Jurkat, Clone E6-1 (cell line): Measurements from ENCODE around the gene KRT7.

Experiments used
- DNase-seq: peaks from one replicate; pipeline ENCODE4 v3.0.0-alpha.2; 2011; ENCODE audit warnings: low read depth, low spot score
- H3K4me3 ChIP-seq: 2 replicates; pipeline ENCODE4 v1.5.1; 2011; ENCODE audit warnings: mild to moderate bottlenecking, low read length, control low read depth, moderate library complexity

The KRT7 gene

GRCh38 chr12:52198454-52199215 lies 34.4 kb upstream of the KRT7 start:
- H3K4me3 ChIP-seq: no peak overlapping the region
- DNase-seq: no peak

GRCh38 chr12:52199294-52199919 lies 33.6 kb upstream of the KRT7 start:
- no peak for DNase-seq

GRCh38 chr12:52200086-52200780 lies 32.8 kb upstream of the KRT7 start:
- no peak for DNase-seq
- H3K4me3 ChIP-seq: no peak overlapping the region

More at GRCh38 chr12:52199294-52199919, 33.6 kb upstream of the KRT7 start:
- no peak overlapping the region for H3K4me3 ChIP-seq

GRCh38 chr12:52200781-52201450 lies 32.1 kb upstream of the KRT7 start:
- DNase-seq: no peak
- H3K4me3 ChIP-seq: no peak overlapping the region

DNA sequence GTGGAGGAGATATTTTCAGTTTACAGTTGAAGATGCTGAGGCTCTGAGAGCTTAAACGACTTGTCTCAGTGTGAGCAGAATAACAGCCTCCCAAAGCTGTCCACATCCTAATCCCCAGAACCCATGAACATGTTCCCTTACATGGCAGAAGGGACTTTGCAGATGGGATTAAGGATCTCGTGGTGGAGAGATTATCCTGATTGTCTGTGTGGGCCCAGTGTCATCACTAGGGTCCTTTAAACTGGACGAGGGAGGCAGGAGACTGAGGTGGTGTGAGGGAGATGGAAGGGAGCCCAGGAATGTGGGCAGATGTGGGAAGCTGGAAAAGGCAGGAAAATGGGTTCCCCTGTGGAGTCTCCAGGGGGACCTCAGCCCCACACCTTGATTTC lies 31.6 kb upstream of the KRT7 start:
- no peak overlapping the region for H3K4me3 ChIP-seq

GRCh38 chr12:52202361-52203078 lies 30.5 kb upstream of the KRT7 start:
- H3K4me3 ChIP-seq: no peak overlapping the region
- DNase-seq: no peak

More for the DNA sequence above, 31.6 kb upstream of the KRT7 start:
- DNase-seq: no peak

- no peak for DNase-seq
- no peak overlapping the region for H3K4me3 ChIP-seq
Measured at GRCh38 chr12:52203079-52203921, 29.7 kb upstream of the KRT7 start.

GRCh38 chr12:52204095-52204930 lies 28.7 kb upstream of the KRT7 start:
- H3K4me3 ChIP-seq: no peak overlapping the region
- no peak for DNase-seq

GRCh38 chr12:52204931-52205505 lies 28.0 kb upstream of the KRT7 start:
- no peak for DNase-seq
- no peak overlapping the region for H3K4me3 ChIP-seq

DNA sequence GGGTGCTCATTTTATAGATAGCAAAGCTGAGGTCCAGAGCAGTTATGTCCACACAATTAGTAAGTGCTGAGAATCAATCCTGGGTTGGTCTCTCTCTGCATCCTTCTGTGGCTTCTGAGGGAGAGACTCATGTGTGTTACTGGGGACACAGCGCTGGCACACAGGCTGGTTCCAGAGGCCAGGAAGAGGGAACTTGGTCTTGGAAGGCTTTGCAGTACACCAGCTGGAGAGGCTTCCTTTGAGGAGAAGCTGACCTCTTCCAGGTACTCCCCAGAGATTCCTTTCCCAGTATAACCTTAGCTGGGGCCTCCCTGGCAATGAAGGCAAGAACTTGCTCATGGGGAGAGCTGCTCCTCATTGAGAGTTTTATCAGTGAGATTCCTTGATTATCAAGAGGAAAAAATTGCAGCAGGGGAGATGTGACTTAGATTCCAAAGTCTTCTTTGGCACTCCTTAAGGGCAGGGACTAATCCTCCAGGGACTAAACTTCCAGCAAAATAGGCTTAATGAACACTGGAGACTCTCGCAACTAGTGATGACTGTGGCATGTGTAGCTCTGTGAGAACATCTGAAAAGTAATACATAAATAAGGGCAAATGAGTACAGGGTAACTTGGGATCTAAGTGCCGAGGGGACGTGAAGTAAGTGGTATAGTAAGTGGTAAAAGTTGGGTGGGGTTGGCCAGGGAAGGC lies 27.3 kb upstream of the KRT7 start:
- no peak overlapping the region for H3K4me3 ChIP-seq
- DNase-seq: no peak

DNA sequence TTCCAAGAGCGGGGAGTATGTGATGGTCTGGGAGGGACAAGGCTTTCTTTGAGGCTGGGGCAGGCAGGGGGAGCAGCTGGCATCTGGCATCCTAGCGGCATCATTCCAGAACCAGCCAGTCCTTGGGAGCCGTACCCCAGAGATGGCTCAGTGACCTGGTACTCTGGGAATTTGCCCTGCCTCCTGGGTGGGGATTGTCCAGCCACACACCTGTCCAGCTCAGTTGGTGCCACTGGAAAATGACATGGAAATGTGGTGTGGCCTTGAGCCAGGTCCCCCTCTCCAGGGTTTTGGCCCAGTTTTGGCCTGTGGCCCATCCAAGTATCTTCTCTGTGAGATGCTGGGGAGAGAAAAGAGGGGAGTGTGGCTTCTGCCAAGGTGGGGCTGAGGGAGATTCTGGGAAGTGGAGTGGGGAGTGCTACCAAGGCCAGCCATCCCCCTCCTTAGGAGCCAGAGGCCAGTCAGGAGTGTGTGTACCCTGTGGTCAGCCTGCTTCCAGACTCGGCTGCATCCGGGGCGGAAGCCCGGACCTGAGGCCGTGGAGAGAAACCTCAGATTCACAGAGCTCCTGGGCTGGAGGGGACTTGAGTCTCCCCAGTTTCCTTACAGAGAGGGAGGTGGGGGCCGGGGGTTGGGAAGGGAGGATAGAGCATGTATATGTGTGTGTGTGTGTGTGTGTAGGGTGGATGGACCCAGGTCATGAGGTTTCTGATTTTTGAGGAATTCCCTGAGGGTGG lies 26.6 kb upstream of the KRT7 start:
- no peak for DNase-seq
- no peak overlapping the region for H3K4me3 ChIP-seq

DNA sequence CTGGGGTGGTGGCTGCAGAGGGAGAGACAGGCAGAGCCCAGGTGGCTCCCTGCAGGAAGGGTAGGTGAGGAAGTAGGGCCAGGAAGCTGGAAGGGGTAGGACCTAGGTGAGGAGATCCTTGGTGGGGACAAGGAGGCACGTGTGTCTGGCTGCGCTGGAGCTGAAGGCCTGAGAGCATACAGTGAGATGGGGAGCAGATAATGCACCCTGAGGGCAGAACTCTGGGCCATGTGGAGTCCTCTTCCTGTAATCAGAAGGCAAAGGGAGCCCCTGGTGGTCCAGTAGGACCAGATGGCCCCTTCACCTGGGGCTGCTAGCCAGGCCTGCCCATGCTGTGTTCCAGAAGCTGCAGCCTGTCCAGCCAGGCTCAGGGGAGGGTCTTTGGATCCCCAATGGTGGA lies 25.9 kb upstream of the KRT7 start:
- DNase-seq: no peak
- no peak overlapping the region for H3K4me3 ChIP-seq

DNA sequence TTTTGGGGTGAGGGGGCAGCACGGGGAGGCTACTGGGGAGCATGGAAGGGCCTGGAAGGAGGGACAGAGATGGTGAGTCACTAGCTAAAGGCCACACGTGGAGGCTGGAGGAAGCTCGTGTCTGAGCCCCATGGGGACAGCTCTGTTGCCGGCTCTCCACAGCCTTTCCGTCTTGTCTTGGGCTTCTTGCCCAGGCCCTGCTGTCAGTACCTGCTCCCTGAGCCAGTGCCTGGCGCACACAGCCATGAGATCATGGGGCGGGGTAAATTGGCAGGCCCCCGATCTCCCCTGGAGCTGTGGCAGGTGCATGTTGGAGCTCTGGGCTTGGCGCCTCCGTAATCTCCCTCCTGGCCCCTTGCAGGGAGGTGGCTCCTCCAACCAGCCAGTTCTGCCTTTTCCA lies 25.1 kb upstream of the KRT7 start:
- DNase-seq: no peak
- H3K4me3 ChIP-seq: no peak overlapping the region

DNA sequence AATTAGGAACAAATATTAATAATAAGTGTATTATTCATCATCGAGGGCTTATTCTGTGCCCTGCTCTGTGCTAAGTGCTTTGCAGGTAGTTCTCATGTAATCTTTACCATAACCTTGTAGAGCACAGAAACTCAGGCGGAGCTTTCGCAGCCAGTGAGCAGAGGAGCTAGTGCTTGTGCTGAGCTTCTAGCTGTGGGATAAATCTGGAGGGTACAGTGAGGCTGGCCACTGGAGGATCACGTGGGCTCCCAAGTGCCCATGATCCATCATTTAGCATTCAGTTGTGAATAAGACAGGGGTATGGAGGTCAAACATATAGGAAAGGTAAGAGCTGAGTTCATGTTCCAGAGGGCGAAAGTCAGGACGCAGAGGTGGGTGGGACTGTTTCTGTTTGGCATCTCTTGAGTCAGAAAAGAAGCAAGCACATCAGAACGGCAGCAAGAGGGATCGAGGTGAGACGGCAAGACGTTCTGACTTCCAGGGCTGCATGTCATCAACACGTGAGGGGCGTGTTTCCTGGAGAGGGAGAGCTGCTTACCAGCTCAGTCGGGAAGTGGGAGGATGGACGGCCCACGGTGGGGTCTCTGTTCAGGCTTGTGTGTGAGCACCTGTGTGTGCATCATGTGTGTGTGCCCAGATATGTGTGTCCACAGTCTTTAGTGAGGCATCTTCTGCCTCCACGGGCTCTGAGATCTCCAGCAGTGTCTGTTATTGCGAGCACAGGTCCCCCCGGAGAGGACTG lies 24.4 kb upstream of the KRT7 start:
- H3K4me3 ChIP-seq: no peak overlapping the region
- DNase-seq: no peak

DNA sequence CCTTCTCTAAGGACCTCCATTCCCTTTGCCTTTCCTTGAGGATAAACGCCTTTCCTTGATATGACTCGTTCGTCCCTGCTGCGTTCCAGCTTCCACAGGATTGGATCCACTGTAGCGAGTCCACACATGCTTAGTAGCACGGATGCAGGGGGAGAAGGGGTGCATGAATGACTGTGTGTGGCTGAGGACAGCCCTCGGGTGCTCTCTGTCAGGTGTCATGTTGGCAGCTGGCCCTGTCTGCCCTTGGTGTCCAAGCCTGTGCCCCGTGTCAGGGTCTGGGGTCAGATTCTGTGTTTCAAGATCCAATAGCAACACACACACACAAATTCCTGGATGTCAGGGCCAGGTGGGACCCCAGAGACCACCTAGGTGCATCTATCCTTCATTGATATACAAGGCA lies 23.7 kb upstream of the KRT7 start:
- H3K4me3 ChIP-seq: no peak overlapping the region
- no peak for DNase-seq
